ENCODE measurements around the gene KRTAP5-9.

DNA sequence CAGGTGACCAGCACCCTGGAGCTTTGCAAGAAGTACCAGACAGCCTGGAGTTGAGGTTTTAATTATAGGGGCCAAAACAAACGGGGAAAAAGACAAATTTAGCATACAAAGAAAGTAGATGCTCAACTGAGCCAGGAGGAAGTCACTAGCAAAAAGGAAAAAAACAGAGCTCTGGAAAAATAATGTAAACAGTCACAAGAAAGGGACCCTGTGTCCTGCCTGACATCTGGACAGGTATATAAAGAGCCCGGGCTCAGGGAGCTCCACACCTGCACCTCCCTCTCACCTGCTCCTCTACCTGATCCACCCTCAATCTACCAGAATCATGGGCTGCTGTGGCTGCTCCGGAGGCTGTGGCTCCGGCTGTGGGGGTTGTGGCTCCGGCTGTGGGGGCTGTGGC is 17.0 kb downstream of the KRTAP5-9 start, which contains the start of gene KRTAP5-10:
- TF ChIP-seq, protein P1, sequence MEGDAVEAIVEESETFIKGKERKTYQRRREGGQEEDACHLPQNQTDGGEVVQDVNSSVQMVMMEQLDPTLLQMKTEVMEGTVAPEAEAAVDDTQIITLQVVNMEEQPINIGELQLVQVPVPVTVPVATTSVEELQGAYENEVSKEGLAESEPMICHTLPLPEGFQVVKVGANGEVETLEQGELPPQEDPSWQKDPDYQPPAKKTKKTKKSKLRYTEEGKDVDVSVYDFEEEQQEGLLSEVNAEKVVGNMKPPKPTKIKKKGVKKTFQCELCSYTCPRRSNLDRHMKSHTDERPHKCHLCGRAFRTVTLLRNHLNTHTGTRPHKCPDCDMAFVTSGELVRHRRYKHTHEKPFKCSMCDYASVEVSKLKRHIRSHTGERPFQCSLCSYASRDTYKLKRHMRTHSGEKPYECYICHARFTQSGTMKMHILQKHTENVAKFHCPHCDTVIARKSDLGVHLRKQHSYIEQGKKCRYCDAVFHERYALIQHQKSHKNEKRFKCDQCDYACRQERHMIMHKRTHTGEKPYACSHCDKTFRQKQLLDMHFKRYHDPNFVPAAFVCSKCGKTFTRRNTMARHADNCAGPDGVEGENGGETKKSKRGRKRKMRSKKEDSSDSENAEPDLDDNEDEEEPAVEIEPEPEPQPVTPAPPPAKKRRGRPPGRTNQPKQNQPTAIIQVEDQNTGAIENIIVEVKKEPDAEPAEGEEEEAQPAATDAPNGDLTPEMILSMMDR (IDR thresholded peaks at IDR 0.05): no peak
- no peak for TF ChIP-seq EP300 (IDR thresholded peaks at IDR 0.05)

Measured in upper lobe of left lung (tissue), 4 donors.